GM10248 (cell line): ENCODE data around the gene C14orf180.

Source experiments
- CTCF ChIA-PET: fragments of 300-600 bp; sonication (Branson Sonifier 250); formaldehyde crosslinking; extraction: SDS; loops from one replicate; lab custom pipeline; 2021; ENCODE audit warnings: antibody characterized with exemption; lab: Yijun Ruan, JAX
- POLR2A ChIA-PET: fragments of 350-650 bp; sonication (Branson Sonifier 250); formaldehyde crosslinking; extraction: SDS; loops from one replicate; lab custom pipeline; 2020; ENCODE audit warnings: antibody characterized with exemption; lab: Yijun Ruan, JAX
- DNase-seq: peaks from one replicate; pipeline ENCODE4 v3.0.0; 2012; ENCODE audit errors: extremely low spot score
- CTCF ChIP-seq: IDR thresholded peaks from 2 replicates; pipeline ENCODE4 v1.5.1; 2012; ENCODE audit warnings: mild to moderate bottlenecking, low read depth; ENCODE audit errors: extremely low read depth, missing control alignments, control extremely low read depth

The C14orf180 gene

GRCh38 chr14:104582005-104582404 lies 2.4 kb downstream of the C14orf180 start:
- POLR2A ChIA-PET = no interaction called here
- CTCF ChIA-PET = no interaction called here
- DNase-seq = no peak
- TF ChIP-seq CTCF = no peak

- DNase-seq = no peak
- TF ChIP-seq CTCF = no peak
- ChIA-PET POLR2A (no interaction called here), CTCF (no interaction called here)
These were observed 3.1 kb downstream of the C14orf180 start for GRCh38 chr14:104582662-104583061.

- DNase-seq = no peak
- POLR2A ChIA-PET = no interaction called here
- CTCF ChIA-PET = no interaction called here
- no peak for TF ChIP-seq CTCF
These were observed 4.1 kb downstream of the C14orf180 start for GRCh38 chr14:104583424-104584306.

- ChIA-PET CTCF (no interaction called here), POLR2A (no interaction called here)
- no peak for DNase-seq
- TF ChIP-seq CTCF = no peak
These were observed 5.0 kb downstream of the C14orf180 start for GRCh38 chr14:104584557-104584956.

- TF ChIP-seq CTCF = no peak
- ChIA-PET CTCF (no interaction called here), POLR2A (no interaction called here)
- DNase-seq = no peak
These were observed 6.6 kb downstream of the C14orf180 start for GRCh38 chr14:104585966-104586697.

- no peak for TF ChIP-seq CTCF
- CTCF ChIA-PET = no interaction called here
- POLR2A ChIA-PET = no interaction called here
- no peak for DNase-seq
These were observed 7.5 kb downstream of the C14orf180 start for GRCh38 chr14:104586832-104587620.
